Keratinocyte (primary cell): Measurements from ENCODE around the gene XRN2. TPM values are rescaled to one million over a fixed set of nuclear protein-coding genes. Genes with fewer than 3 reads are reported as not detected.
A peak's percentile ranks its signal among the peaks of the same experiment; 100 is the strongest.

Source experiments
- DNase-seq: peaks from one replicate; pipeline ENCODE4 v3.0.0-alpha.2; 2011; ENCODE audit warnings: low read depth, missing footprints, low spot score
- FAIRE-seq: peaks from 2 replicates; lab custom pipeline; 2011; peaks lifted over from hg19 to GRCh38; lab: Jason Lieb, UNC
- H2AFZ ChIP-seq: 2 replicates; pipeline ENCODE4 v1.6.0; 2012; ENCODE audit warnings: low read length, control low read depth, inconsistent platforms; ENCODE audit not compliant: control insufficient read depth
- H3K27ac ChIP-seq: 2 replicates; pipeline ENCODE4 v1.5.1; 2011; ENCODE audit warnings: low read length; ENCODE audit not compliant: control insufficient read depth, insufficient read depth
- H3K27me3 ChIP-seq: 3 replicates; pipeline ENCODE4 v1.6.0; 2011; ENCODE audit warnings: low read length; ENCODE audit not compliant: control insufficient read depth, insufficient read depth; ENCODE audit errors: extremely low read depth
- H3K36me3 ChIP-seq, 2 experiments: 2 replicates in 1 of 2; 3 replicates in 1 of 2; pipeline ENCODE4 v1.5.1; 2011; ENCODE audit warnings: low read length in 2 of 2, mild to moderate bottlenecking in 1 of 2; ENCODE audit not compliant: control insufficient read depth in 2 of 2, insufficient read depth in 2 of 2; ENCODE audit errors: extremely low read depth in 1 of 2
- H3K4me1 ChIP-seq: 3 replicates; pipeline ENCODE4 v1.5.1; 2011; ENCODE audit warnings: low read length; ENCODE audit not compliant: control insufficient read depth, insufficient read depth; ENCODE audit errors: extremely low read depth
- H3K4me2 ChIP-seq: 3 replicates; pipeline ENCODE4 v1.6.0; 2011; ENCODE audit warnings: low read depth, low read length; ENCODE audit not compliant: control insufficient read depth, insufficient read depth; ENCODE audit errors: extremely low read depth
- H3K4me3 ChIP-seq, 3 experiments: fragments of 200-600 bp in 1 of 3; sonication (generic) in 1 of 3; 2 replicates in 2 of 3; 3 replicates in 1 of 3; pipeline ENCODE4 v1.5.1; 2011 to 2016; ENCODE audit warnings: low read length in 3 of 3, mild to moderate bottlenecking in 3 of 3, control low read depth in 2 of 3, inconsistent platforms in 1 of 3, low read depth in 1 of 3, mixed read lengths in 1 of 3, mixed run types in 1 of 3, moderate library complexity in 1 of 3; ENCODE audit not compliant: control insufficient read depth in 2 of 3, insufficient read depth in 2 of 3; ENCODE audit errors: extremely low read depth in 1 of 3
- H3K79me2 ChIP-seq: 2 replicates; pipeline ENCODE4 v1.6.0; 2012; ENCODE audit warnings: low read length; ENCODE audit not compliant: control insufficient read depth, insufficient read depth
- H3K9ac ChIP-seq: 3 replicates; pipeline ENCODE4 v1.6.0; 2011; ENCODE audit warnings: low read length; ENCODE audit not compliant: control insufficient read depth, insufficient read depth; ENCODE audit errors: extremely low read depth
- H3K9me1 ChIP-seq: 3 replicates; pipeline ENCODE4 v1.6.0; 2011; ENCODE audit warnings: low read length; ENCODE audit not compliant: control insufficient read depth, insufficient read depth; ENCODE audit errors: extremely low read depth
- H3K9me3 ChIP-seq: 2 replicates; pipeline ENCODE4 v1.5.1; 2012; ENCODE audit warnings: low read depth, low read length; ENCODE audit not compliant: control insufficient read depth
- H4K20me1 ChIP-seq: 3 replicates; pipeline ENCODE4 v1.6.0; 2011; ENCODE audit warnings: low read length; ENCODE audit not compliant: control insufficient read depth, insufficient read depth; ENCODE audit errors: extremely low read depth
- EZH2 ChIP-seq: IDR thresholded peaks from one replicate; pipeline ENCODE4 v1.6.1; 2012; ENCODE audit warnings: inconsistent platforms, mild to moderate bottlenecking, low read length, moderate library complexity
- dilution Hi-C: fragments of 300-500 bp; cut with MboI; formaldehyde crosslinking; loops from one replicate; pipeline ENCODE4 v1.7.0; 2020; ENCODE audit warnings: low sequenced_read_pairs; ENCODE audit not compliant: extremely low pct_ligation_motif_present
- polyA minus RNA-seq, 3 experiments: library from RNA; depleted of rRNA, polyadenylated mRNA; stranded (reverse); fragments of >200 nt; gene quantifications; 1 replicate in 1 of 3; 2 replicates in 1 of 3; 3 replicates in 1 of 3; pipeline ENCODE4 v1.2.3, GENCODE V29; 2011
- polyA plus RNA-seq, 5 experiments: library from polyadenylated mRNA; depleted of rRNA in 3 of 5; stranded (reverse) in 3 of 5; stranded (forward) in 1 of 5; unstranded in 1 of 5; fragments of >200 nt; gene quantifications; 1 replicate in 1 of 5; 2 replicates in 3 of 5; 3 replicates in 1 of 5; pipeline versions ENCODE4 v1.2.1 to v1.2.3, GENCODE V29; 2011 to 2012; ENCODE audit warnings: missing spikeins in 2 of 5, low read depth in 1 of 5, low replicate concordance in 1 of 5
- TF ChIP-seq, protein P1 (sequence below), 3 experiments: IDR thresholded peaks in 1 of 3; conservative IDR thresholded peaks in 1 of 3; optimal IDR thresholded peaks in 1 of 3; 2 replicates in 2 of 3; 3 replicates in 1 of 3; pipeline versions ENCODE3 to v1.5.1; 2011; ENCODE audit warnings: low read length in 3 of 3, mild to moderate bottlenecking in 3 of 3, moderate library complexity in 2 of 3, control low read depth in 1 of 3, inconsistent platforms in 1 of 3; ENCODE audit not compliant: insufficient read depth in 2 of 3; ENCODE audit errors: extremely low read depth in 1 of 3

Gene XRN2, protein sequence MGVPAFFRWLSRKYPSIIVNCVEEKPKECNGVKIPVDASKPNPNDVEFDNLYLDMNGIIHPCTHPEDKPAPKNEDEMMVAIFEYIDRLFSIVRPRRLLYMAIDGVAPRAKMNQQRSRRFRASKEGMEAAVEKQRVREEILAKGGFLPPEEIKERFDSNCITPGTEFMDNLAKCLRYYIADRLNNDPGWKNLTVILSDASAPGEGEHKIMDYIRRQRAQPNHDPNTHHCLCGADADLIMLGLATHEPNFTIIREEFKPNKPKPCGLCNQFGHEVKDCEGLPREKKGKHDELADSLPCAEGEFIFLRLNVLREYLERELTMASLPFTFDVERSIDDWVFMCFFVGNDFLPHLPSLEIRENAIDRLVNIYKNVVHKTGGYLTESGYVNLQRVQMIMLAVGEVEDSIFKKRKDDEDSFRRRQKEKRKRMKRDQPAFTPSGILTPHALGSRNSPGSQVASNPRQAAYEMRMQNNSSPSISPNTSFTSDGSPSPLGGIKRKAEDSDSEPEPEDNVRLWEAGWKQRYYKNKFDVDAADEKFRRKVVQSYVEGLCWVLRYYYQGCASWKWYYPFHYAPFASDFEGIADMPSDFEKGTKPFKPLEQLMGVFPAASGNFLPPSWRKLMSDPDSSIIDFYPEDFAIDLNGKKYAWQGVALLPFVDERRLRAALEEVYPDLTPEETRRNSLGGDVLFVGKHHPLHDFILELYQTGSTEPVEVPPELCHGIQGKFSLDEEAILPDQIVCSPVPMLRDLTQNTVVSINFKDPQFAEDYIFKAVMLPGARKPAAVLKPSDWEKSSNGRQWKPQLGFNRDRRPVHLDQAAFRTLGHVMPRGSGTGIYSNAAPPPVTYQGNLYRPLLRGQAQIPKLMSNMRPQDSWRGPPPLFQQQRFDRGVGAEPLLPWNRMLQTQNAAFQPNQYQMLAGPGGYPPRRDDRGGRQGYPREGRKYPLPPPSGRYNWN
- polyA plus RNA-seq = 57.5 to 85.8 TPM (median 70.9 TPM) in 3 replicates
- 20.5 TPM for polyA plus RNA-seq (2011; ENCODE audit: low read depth)
- 50.2 and 78.3 TPM in 2 replicates for polyA plus RNA-seq (2011; cell fraction: cytosol; rRNA removed)
- 54.1 and 68.6 TPM in 2 replicates for polyA plus RNA-seq (2011; cell fraction: nucleus; rRNA removed)
- polyA plus RNA-seq (2012; ENCODE audit: low replicate concordance) = 24.5 and 58.1 TPM in 2 replicates
- 15.6 to 58.3 TPM (median 29.1 TPM) in 3 replicates for polyA minus RNA-seq
- 35.5 TPM for polyA minus RNA-seq (2011; cell fraction: cytosol; rRNA and poly(A)+ RNA removed)
- polyA minus RNA-seq (2011; cell fraction: nucleus; rRNA and poly(A)+ RNA removed) = 26.5 and 46.5 TPM in 2 replicates

DNA sequence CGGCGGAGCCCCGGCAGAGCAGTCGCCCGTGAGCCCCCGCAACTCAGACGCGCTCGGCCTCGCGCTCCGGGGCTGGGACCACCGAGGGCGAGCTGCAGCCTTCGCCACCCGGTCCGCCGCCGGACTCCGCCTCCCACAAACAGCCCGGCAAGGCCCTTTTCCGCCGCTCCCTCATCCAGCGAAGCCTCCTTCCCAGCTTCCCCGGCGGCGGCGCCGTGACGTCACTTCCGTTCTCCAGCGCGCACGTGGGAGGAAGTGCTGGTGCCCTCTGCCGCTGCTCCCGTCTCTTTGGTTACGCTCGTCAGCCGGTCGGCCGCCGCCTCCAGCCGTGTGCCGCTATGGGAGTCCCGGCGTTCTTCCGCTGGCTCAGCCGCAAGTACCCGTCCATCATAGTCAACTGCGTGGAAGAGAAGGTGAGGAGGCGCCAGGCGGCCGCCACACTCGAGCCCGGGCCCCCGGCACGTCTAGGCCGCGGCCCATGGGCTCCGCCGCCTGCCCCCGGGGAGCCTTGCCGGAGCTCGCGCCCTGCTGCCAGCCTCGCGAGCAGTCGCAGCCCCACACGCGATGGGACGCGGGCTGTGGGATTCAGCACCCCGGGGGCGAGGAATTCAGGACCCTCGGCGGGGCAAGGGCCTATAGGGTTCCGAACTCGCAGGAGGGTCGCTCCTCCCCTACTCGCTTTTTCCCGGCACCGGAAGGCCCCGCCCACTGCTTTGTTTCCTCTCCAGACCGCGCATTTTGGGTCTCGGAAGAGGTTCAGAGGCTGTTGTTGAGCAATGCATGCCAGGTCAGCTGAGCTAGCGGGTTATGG, at the start of gene XRN2:
XRN2 (plus strand) TSS at position 271 of the 811 bp plus-strand sequence; CDS start at position 339, 68 bp downstream.
- Histone ChIP-seq H3K79me2 (peaks cover 24% of the 10 kb centered on the region), H4K20me1 (no peaks in the 10 kb centered on the region), H3K4me2 (peak within 1 kb of the TSS; percentile 97), H2AFZ (peak within 1 kb of the TSS; percentile 95), H3K9me3 (no peaks in the 10 kb centered on the region), H3K36me3 (peaks cover 0 to 2% of the 10 kb centered on the region in 2 experiments), H3K27me3 (no peaks in the 10 kb centered on the region), H3K4me3 (peak within 1 kb of the TSS; percentile 96 to 99 (median 98)), H3K27ac (peak within 1 kb of the TSS; percentile 94), H3K9ac (peak within 1 kb of the TSS; percentile 93), H3K4me1 (peaks cover 3% of the 10 kb centered on the region), H3K9me1 (no peaks in the 10 kb centered on the region)
- TF ChIP-seq, protein P1, sequence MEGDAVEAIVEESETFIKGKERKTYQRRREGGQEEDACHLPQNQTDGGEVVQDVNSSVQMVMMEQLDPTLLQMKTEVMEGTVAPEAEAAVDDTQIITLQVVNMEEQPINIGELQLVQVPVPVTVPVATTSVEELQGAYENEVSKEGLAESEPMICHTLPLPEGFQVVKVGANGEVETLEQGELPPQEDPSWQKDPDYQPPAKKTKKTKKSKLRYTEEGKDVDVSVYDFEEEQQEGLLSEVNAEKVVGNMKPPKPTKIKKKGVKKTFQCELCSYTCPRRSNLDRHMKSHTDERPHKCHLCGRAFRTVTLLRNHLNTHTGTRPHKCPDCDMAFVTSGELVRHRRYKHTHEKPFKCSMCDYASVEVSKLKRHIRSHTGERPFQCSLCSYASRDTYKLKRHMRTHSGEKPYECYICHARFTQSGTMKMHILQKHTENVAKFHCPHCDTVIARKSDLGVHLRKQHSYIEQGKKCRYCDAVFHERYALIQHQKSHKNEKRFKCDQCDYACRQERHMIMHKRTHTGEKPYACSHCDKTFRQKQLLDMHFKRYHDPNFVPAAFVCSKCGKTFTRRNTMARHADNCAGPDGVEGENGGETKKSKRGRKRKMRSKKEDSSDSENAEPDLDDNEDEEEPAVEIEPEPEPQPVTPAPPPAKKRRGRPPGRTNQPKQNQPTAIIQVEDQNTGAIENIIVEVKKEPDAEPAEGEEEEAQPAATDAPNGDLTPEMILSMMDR (optimal IDR thresholded peaks at IDR 0.05 in 1 of 3, IDR thresholded peaks at IDR 0.05 in 1 of 3, conservative IDR thresholded peaks at IDR 0.05 in 1 of 3; ENCODE audit: extremely low read depth in 1 of 3, insufficient read depth in 2 of 3, low read length in 3 of 3) = peak in 2 of 3 experiments; percentile 5 to 45
- TF ChIP-seq EZH2 = no peak
- dilution Hi-C loops = no loop called here
- peak; percentile 71 for FAIRE-seq
- peak; percentile 36 for DNase-seq

DNA sequence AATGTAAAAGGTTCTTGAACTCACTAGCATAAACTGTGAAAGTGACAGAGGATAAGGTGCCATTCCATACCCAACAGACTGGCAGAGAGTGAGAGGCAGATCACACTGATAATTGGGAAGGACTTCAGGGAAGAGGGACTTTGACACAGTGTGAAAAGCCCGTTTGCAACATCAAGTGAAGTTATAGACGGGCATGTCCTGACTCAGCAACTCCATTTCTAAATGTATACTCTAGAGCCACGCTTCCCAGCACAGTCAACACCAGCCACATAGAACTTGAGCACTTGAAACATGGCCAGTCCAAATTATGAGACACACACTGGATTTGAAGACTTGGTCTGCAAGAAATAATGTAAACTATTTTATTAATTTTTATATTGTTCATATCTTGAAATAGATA, 45.9 kb upstream of the XRN2 start:
- H3K4me2 ChIP-seq = no peak overlapping the region
- H3K9me3 ChIP-seq = no peaks in the 10 kb centered on the region
- TF ChIP-seq, protein P1 (optimal IDR thresholded peaks at IDR 0.05 in 1 of 3, IDR thresholded peaks at IDR 0.05 in 1 of 3, conservative IDR thresholded peaks at IDR 0.05 in 1 of 3; ENCODE audit: extremely low read depth in 1 of 3, insufficient read depth in 2 of 3, low read length in 3 of 3) = no peak
- no peak for TF ChIP-seq EZH2
- FAIRE-seq = no peak
- no peak overlapping the region for H2AFZ ChIP-seq
- H3K27ac ChIP-seq = no peak overlapping the region
- H3K27me3 ChIP-seq = no peaks in the 10 kb centered on the region
- H4K20me1 ChIP-seq = no peaks in the 10 kb centered on the region
- no peaks in the 10 kb centered on the region for H3K79me2 ChIP-seq
- dilution Hi-C loops = no loop called here
- H3K9me1 ChIP-seq = no peaks in the 10 kb centered on the region
- H3K36me3 ChIP-seq = no peaks in the 10 kb centered on the region
- no peak overlapping the region for H3K4me3 ChIP-seq
- no peaks in the 10 kb centered on the region for H3K4me1 ChIP-seq
- DNase-seq = no peak
- H3K9ac ChIP-seq = no peak overlapping the region
